ENCODE data around the gene ALX1.

GRCh38 chr12:85281636-85282312 is 1.8 kb downstream of the ALX1 start:
- TF ChIP-seq POLR2A (IDR thresholded peaks at IDR 0.05; ENCODE audit: borderline replicate concordance, extremely low read depth, insufficient read depth, insufficient read length) (no peak), POLR2AphosphoS5 (IDR thresholded peaks at IDR 0.05; ENCODE audit: low read depth, low read length) (no peak), YY1 (IDR thresholded peaks at IDR 0.05; ENCODE audit: extremely low read depth, insufficient replicate concordance, low read depth, low read length) (no peak), ATF3 (IDR thresholded peaks at IDR 0.05) (no peak), EZH2 (IDR thresholded peaks at IDR 0.05) (no peak), SIN3A (IDR thresholded peaks at IDR 0.05; ENCODE audit: low read depth) (no peak), ZFX (IDR thresholded peaks at IDR 0.05) (no peak), SRF (IDR thresholded peaks at IDR 0.05; ENCODE audit: low read depth) (no peak), SP1 (IDR thresholded peaks at IDR 0.05; ENCODE audit: low read depth) (no peak)
- TF ChIP-seq, protein P1, sequence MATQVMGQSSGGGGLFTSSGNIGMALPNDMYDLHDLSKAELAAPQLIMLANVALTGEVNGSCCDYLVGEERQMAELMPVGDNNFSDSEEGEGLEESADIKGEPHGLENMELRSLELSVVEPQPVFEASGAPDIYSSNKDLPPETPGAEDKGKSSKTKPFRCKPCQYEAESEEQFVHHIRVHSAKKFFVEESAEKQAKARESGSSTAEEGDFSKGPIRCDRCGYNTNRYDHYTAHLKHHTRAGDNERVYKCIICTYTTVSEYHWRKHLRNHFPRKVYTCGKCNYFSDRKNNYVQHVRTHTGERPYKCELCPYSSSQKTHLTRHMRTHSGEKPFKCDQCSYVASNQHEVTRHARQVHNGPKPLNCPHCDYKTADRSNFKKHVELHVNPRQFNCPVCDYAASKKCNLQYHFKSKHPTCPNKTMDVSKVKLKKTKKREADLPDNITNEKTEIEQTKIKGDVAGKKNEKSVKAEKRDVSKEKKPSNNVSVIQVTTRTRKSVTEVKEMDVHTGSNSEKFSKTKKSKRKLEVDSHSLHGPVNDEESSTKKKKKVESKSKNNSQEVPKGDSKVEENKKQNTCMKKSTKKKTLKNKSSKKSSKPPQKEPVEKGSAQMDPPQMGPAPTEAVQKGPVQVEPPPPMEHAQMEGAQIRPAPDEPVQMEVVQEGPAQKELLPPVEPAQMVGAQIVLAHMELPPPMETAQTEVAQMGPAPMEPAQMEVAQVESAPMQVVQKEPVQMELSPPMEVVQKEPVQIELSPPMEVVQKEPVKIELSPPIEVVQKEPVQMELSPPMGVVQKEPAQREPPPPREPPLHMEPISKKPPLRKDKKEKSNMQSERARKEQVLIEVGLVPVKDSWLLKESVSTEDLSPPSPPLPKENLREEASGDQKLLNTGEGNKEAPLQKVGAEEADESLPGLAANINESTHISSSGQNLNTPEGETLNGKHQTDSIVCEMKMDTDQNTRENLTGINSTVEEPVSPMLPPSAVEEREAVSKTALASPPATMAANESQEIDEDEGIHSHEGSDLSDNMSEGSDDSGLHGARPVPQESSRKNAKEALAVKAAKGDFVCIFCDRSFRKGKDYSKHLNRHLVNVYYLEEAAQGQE (IDR thresholded peaks at IDR 0.05; ENCODE audit: low read depth) = no peak
- TF ChIP-seq, protein P2, sequence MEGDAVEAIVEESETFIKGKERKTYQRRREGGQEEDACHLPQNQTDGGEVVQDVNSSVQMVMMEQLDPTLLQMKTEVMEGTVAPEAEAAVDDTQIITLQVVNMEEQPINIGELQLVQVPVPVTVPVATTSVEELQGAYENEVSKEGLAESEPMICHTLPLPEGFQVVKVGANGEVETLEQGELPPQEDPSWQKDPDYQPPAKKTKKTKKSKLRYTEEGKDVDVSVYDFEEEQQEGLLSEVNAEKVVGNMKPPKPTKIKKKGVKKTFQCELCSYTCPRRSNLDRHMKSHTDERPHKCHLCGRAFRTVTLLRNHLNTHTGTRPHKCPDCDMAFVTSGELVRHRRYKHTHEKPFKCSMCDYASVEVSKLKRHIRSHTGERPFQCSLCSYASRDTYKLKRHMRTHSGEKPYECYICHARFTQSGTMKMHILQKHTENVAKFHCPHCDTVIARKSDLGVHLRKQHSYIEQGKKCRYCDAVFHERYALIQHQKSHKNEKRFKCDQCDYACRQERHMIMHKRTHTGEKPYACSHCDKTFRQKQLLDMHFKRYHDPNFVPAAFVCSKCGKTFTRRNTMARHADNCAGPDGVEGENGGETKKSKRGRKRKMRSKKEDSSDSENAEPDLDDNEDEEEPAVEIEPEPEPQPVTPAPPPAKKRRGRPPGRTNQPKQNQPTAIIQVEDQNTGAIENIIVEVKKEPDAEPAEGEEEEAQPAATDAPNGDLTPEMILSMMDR (IDR thresholded peaks at IDR 0.05 in 2 of 3, conservative IDR thresholded peaks at IDR 0.05 in 1 of 3; ENCODE audit: borderline replicate concordance in 1 of 3, insufficient read depth in 1 of 3, low read depth in 2 of 3, low read length in 2 of 3) = no peak
